ENCODE measurements around the gene BOLA3. TPM values are rescaled to one million over a fixed set of nuclear protein-coding genes. Genes with fewer than 3 reads are reported as not detected.

The BOLA3 gene
- total RNA-seq, 4 donors from 2014 or later: 16.4 to 94.2 (median 78.6) TPM

- H3K27me3 ChIP-seq: no peaks in the 10 kb centered on the region
- DNase-seq: no peak
- intact Hi-C loops (cut with DNase I): no loop called here
- no peak for TF ChIP-seq POLR2A (IDR thresholded peaks at IDR 0.05)
- no peak for TF ChIP-seq CTCF (IDR thresholded peaks at IDR 0.05)
- 83 to 85% methylated on average over 3 of the region's 3 CpGs for WGBS, 2 donors
- H3K9me3 ChIP-seq: no peaks in the 10 kb centered on the region
- no peak overlapping the region for H3K27ac ChIP-seq
- no peaks in the 10 kb centered on the region for H3K36me3 ChIP-seq
- no peaks in the 10 kb centered on the region for H3K4me1 ChIP-seq
- no peak overlapping the region for H3K4me3 ChIP-seq (replicated peaks in 1 of 3)
Observed at GRCh38 chr2:74110537-74110936, 37.2 kb downstream of the BOLA3 start.

- WGBS, 2 donors: 90 to 92% methylated on average over 8 of the region's 8 CpGs
- TF ChIP-seq POLR2A (IDR thresholded peaks at IDR 0.05) (no peak), CTCF (IDR thresholded peaks at IDR 0.05) (no peak)
- Histone ChIP-seq H3K4me3 (replicated peaks in 1 of 3) (no peak overlapping the region), H3K27ac (no peak overlapping the region), H3K9me3 (no peaks in the 10 kb centered on the region), H3K36me3 (no peaks in the 10 kb centered on the region), H3K4me1 (no peaks in the 10 kb centered on the region), H3K27me3 (no peaks in the 10 kb centered on the region)
- intact Hi-C loops (cut with DNase I): no loop called here
- DNase-seq: no peak
Observed at GRCh38 chr2:74109551-74109950, 38.2 kb downstream of the BOLA3 start.

DNA sequence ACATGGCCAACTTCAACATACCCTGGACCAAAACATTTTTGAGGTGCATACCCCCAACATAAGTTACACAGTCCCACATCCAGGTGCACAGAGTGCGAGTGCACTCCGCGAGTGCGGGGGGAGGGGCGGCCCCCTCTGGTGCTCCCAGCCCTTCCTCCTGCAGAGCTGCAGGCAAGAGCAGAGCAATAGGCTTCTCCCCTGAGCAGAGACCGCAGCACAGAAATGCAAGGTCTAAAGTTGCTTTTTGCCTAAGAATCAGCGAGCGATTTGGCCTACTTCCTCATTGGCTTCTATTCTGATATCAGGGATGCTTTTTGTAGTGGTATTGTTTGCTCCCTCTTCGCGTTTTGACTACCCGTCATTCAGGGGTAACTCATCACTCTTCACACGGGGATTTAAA lies 40.6 kb downstream of the BOLA3 start:
- Histone ChIP-seq H3K9me3 (no peaks in the 10 kb centered on the region), H3K36me3 (peaks cover under 1 to 2% of the 10 kb centered on the region in 2 donors), H3K27ac (no peak overlapping the region), H3K4me3 (replicated peaks in 1 of 3) (no peak overlapping the region), H3K4me1 (no peaks in the 10 kb centered on the region), H3K27me3 (no peaks in the 10 kb centered on the region)
- TF ChIP-seq POLR2A (IDR thresholded peaks at IDR 0.05) (no peak), CTCF (IDR thresholded peaks at IDR 0.05) (no peak)
- WGBS, 2 donors: 58% methylated on average over 12 of the region's 12 CpGs
- no peak for DNase-seq
- intact Hi-C loops (cut with DNase I): no loop called here

DNA sequence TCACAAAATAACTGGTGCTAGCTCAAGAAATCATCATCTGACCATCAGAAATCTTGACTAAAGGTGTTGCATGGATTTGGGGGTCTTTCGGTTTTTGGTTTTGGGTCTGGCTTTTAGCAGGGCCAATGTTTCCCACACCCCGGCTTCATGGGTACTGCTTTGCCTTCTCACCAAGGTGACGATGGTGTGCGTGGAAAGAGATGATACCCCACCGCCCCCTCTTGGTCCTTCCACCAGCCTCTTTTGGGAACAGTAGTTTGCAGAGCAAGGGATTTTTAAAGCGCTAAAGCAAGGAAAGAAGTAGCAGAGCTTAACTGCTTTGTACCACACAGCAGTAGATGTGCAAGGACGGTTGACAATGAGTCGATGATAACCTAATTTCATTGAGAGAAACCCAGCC lies 42.3 kb downstream of the BOLA3 start:
- WGBS, 2 donors: 96 to 99% methylated on average over 8 of the region's 8 CpGs
- Histone ChIP-seq H3K4me1 (no peaks in the 10 kb centered on the region), H3K27me3 (no peaks in the 10 kb centered on the region), H3K9me3 (no peaks in the 10 kb centered on the region), H3K27ac (no peak overlapping the region), H3K4me3 (replicated peaks in 1 of 3) (no peak overlapping the region), H3K36me3 (peaks cover 17% of the 10 kb centered on the region in 2 donors)
- no peak for DNase-seq
- no peak for TF ChIP-seq CTCF (IDR thresholded peaks at IDR 0.05)
- no peak for TF ChIP-seq POLR2A (IDR thresholded peaks at IDR 0.05)
- intact Hi-C loops (cut with DNase I): no loop called here

DNA sequence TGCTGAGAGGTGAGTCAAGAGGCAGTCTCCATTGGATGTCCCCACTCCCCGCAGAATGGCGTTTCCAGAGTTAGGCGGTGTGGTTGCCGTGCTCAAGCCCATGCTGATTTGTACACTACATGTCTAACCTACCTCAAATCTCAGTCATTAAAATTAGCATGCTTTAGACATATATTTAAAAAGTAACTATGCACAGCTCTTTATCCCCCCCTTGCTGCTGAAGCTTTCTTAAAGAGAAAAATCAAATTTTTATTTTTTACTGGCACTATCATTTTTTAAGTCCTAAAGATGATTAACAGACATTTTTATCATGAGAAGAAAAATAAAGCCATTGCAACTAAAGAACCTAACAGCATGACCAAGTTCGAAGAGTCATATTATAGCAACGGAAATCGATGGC lies 42.9 kb downstream of the BOLA3 start:
- no peak for TF ChIP-seq POLR2A (IDR thresholded peaks at IDR 0.05)
- peak in 2 of 6 experiments; percentile 15 to 17 for TF ChIP-seq CTCF (IDR thresholded peaks at IDR 0.05)
- WGBS, 2 donors: 91 to 93% methylated on average over 7 of the region's 7 CpGs
- Histone ChIP-seq H3K36me3 (peaks cover 19 to 21% of the 10 kb centered on the region in 2 donors), H3K4me3 (replicated peaks in 1 of 3) (no peak overlapping the region), H3K9me3 (no peaks in the 10 kb centered on the region), H3K4me1 (no peaks in the 10 kb centered on the region), H3K27ac (no peak overlapping the region), H3K27me3 (no peaks in the 10 kb centered on the region)
- intact Hi-C loops (cut with DNase I): no loop called here
- no peak for DNase-seq

Data from thyroid gland (tissue), 4 donors.